Naive thymus-derived CD4-positive, alpha-beta T cell (primary cell): ENCODE data around the gene MLXIP. TPM values are rescaled to one million over a fixed set of nuclear protein-coding genes. Genes with fewer than 3 reads are reported as not detected.
A peak's percentile ranks its signal among the peaks of the same experiment; 100 is the strongest.
"Not testable (repeated sequence)": the region's sequence is repeated elsewhere in the genome, so short reads cannot be mapped to it uniquely, and the experiment has no call there.

ENCODE experiments used
- ATAC-seq: fragments of 150-1000 bp; cut with Tn5 transposase; 2 replicates; pipeline ENCODE4 v1.10.0; 2021; ENCODE audit warnings: mild to moderate bottlenecking, moderate library complexity
- CTCF ChIA-PET: fragments of 350-600 bp; sonication (Branson Sonifier 250); formaldehyde crosslinking; loops from one replicate; lab custom pipeline; 2021; ENCODE audit warnings: antibody characterized with exemption; lab: Charles Lee
- POLR2A ChIA-PET: fragments of 350-600 bp; sonication (Branson Sonifier 250); formaldehyde crosslinking; loops from one replicate; lab custom pipeline; 2021; ENCODE audit warnings: antibody characterized with exemption, inconsistent platforms; lab: Charles Lee
- DNase-seq, 9 donors: peaks; one replicate each; pipeline versions ENCODE4 v3.0.0 to v3.0.0-alpha.2; 2020 to 2022; ENCODE audit warnings: mixed read lengths in 1 of 9
- H3K27ac ChIP-seq: one replicate; pipeline ENCODE4 v1.7.0; 2013; ENCODE audit warnings: mild to moderate bottlenecking, low read depth, low read length, moderate library complexity
- H3K27me3 ChIP-seq, 2 donors: one replicate each; pipeline ENCODE4 v1.7.0; 2013; ENCODE audit warnings: low read length in 2 of 2, mild to moderate bottlenecking in 2 of 2, moderate library complexity in 2 of 2; ENCODE audit not compliant: control insufficient read depth in 2 of 2, insufficient read depth in 2 of 2
- H3K36me3 ChIP-seq, 3 experiments: 1 replicate in 2 of 3; 2 replicates in 1 of 3; pipeline ENCODE4 v1.7.0; 2013; ENCODE audit warnings: low read length in 3 of 3, mild to moderate bottlenecking in 3 of 3, moderate library complexity in 1 of 3; ENCODE audit not compliant: insufficient read depth in 3 of 3, control insufficient read depth in 2 of 3
- H3K4me1 ChIP-seq, 2 donors: one replicate each; pipeline ENCODE4 v1.7.0; 2013; ENCODE audit warnings: low read length in 2 of 2, mild to moderate bottlenecking in 2 of 2, moderate library complexity in 1 of 2; ENCODE audit not compliant: control insufficient read depth in 2 of 2, insufficient read depth in 2 of 2
- H3K4me3 ChIP-seq: 2 replicates; pipeline ENCODE4 v1.7.0; 2013; ENCODE audit warnings: mild to moderate bottlenecking, low read length
- H3K9me3 ChIP-seq, 3 experiments: 1 replicate in 2 of 3; 2 replicates in 1 of 3; pipeline ENCODE4 v1.7.0; 2013; ENCODE audit warnings: low read length in 3 of 3; ENCODE audit not compliant: control insufficient read depth in 2 of 3
- H3K27ac Mint-ChIP-seq, 9 donors: one replicate each; pipeline ENCODE4 v1.8.0; 2020 to 2022; ENCODE audit warnings: mixed read lengths in 9 of 9, mild to moderate bottlenecking in 8 of 9, moderate library complexity in 5 of 9, inconsistent platforms in 2 of 9
- H3K27me3 Mint-ChIP-seq, 5 donors: one replicate each; pipeline ENCODE4 v1.8.0; 2021 to 2022; ENCODE audit warnings: mixed read lengths in 5 of 5, mild to moderate bottlenecking in 1 of 5
- H3K36me3 Mint-ChIP-seq, 5 donors: one replicate each; pipeline ENCODE4 v1.8.0; 2020 to 2022; ENCODE audit warnings: mixed read lengths in 5 of 5, mild to moderate bottlenecking in 3 of 5, inconsistent platforms in 1 of 5
- H3K4me1 Mint-ChIP-seq, 7 donors: one replicate each; pipeline ENCODE4 v1.8.0; 2020 to 2022; ENCODE audit warnings: mixed read lengths in 7 of 7, mild to moderate bottlenecking in 3 of 7, inconsistent platforms in 1 of 7
- H3K4me3 Mint-ChIP-seq, 10 donors: one replicate each; pipeline ENCODE4 v1.8.0; 2020 to 2022; ENCODE audit warnings: mild to moderate bottlenecking in 10 of 10, mixed read lengths in 10 of 10, moderate library complexity in 6 of 10, inconsistent platforms in 2 of 10
- H3K9me3 Mint-ChIP-seq, 11 donors: one replicate each; pipeline ENCODE4 v1.8.0; 2020 to 2022; ENCODE audit warnings: mixed read lengths in 11 of 11, mild to moderate bottlenecking in 4 of 11, inconsistent platforms in 1 of 11, moderate library complexity in 1 of 11
- intact Hi-C, 2 donors: fragments of 100-400 bp; cut with micrococcal nuclease; formaldehyde crosslinking; loops; one replicate each; pipeline ENCODE4 v1.15.1; 2023
- polyA plus RNA-seq, 2 donors: library from polyadenylated mRNA; unstranded; fragments of 300-500 nt; fragmentation: Illumina TruSeq; gene quantifications; one replicate each; pipeline ENCODE4 v1.2.3, GENCODE V29; 2021
- total RNA-seq, 6 experiments: library from RNA in 5 of 6; stranded (reverse) in 5 of 6; gene quantifications; 1 replicate in 5 of 6; 2 replicates in 1 of 6; pipeline ENCODE4 v1.2.3 and lab custom pipeline; 2021 to 2026

MLXIP gene
- total and polyA plus RNA-seq, 7 experiments from 2014 or later, result 17.4 to 123 (median 100) TPM

GRCh38 chr12:122168492-122168891 lies 89.9 kb downstream of the MLXIP start:
- ATAC-seq (no peak), DNase-seq (no peak)
- Histone ChIP-seq H3K36me3 (no peaks in the 10 kb centered on the region), H3K4me1 (peaks cover 0 to 6% of the 10 kb centered on the region in 2 donors), H3K4me3 (no peak overlapping the region), H3K9me3 (no peaks in the 10 kb centered on the region), H3K27ac (no peak overlapping the region), H3K27me3 (no peaks in the 10 kb centered on the region)
- intact Hi-C loops, result no loop called here
- Mint-ChIP-seq H3K4me3 (no peak overlapping the region), H3K9me3 (peaks cover 0 to 2% (median 0%) of the 10 kb centered on the region in 11 donors), H3K27me3 (peaks cover 0 to 6% (median 0%) of the 10 kb centered on the region in 5 donors), H3K36me3 (no peaks in the 10 kb centered on the region), H3K27ac (no peak overlapping the region), H3K4me1 (peaks cover 0 to 7% (median 0%) of the 10 kb centered on the region in 7 donors)
- CTCF ChIA-PET, result interaction anchor here (0.6 kb wide), 1 partner anchor 1025 kb away, joined by 3 read pairs; no protein-coding TSS in a partner anchor
- POLR2A ChIA-PET, result no interaction called here

GRCh38 chr12:122171399-122171798 lies 92.8 kb downstream of the MLXIP start:
- H3K4me3 Mint-ChIP-seq, result no peak overlapping the region
- no peak overlapping the region for H3K27ac Mint-ChIP-seq
- no peaks in the 10 kb centered on the region for H3K36me3 Mint-ChIP-seq
- POLR2A ChIA-PET, result no interaction called here
- DNase-seq (no peak), ATAC-seq (no peak)
- H3K9me3 Mint-ChIP-seq, result no peaks in the 10 kb centered on the region
- Histone ChIP-seq H3K4me3 (no peak overlapping the region), H3K36me3 (no peaks in the 10 kb centered on the region), H3K27ac (no peak overlapping the region), H3K4me1 (peaks cover 0 to 6% of the 10 kb centered on the region in 2 donors), H3K27me3 (no peaks in the 10 kb centered on the region), H3K9me3 (no peaks in the 10 kb centered on the region)
- CTCF ChIA-PET, result no interaction called here
- H3K27me3 Mint-ChIP-seq, result peaks cover 0 to 5% (median 0%) of the 10 kb centered on the region in 5 donors
- H3K4me1 Mint-ChIP-seq, result peaks cover 0 to 7% (median 0%) of the 10 kb centered on the region in 7 donors
- intact Hi-C loops, result no loop called here

- Histone ChIP-seq H3K9me3 (no peaks in the 10 kb centered on the region), H3K27ac (no peak overlapping the region), H3K27me3 (no peaks in the 10 kb centered on the region), H3K36me3 (no peaks in the 10 kb centered on the region), H3K4me1 (no peaks in the 10 kb centered on the region), H3K4me3 (no peak overlapping the region)
- intact Hi-C loops, result no loop called here
- no peak overlapping the region for H3K4me3 Mint-ChIP-seq
- no peak overlapping the region for H3K27ac Mint-ChIP-seq
- no peaks in the 10 kb centered on the region for H3K4me1 Mint-ChIP-seq
- ChIA-PET POLR2A (no interaction called here), CTCF (interaction anchor here (0.6 kb wide), 1 partner anchor 37 kb away, joined by 3 read pairs; no protein-coding TSS in a partner anchor)
- peaks cover 0 to 5% (median 0%) of the 10 kb centered on the region in 5 donors for H3K27me3 Mint-ChIP-seq
- no peak for DNase-seq
- H3K36me3 Mint-ChIP-seq, result no peaks in the 10 kb centered on the region
- no peaks in the 10 kb centered on the region for H3K9me3 Mint-ChIP-seq
- no peak for ATAC-seq
These were observed 93.8 kb downstream of the MLXIP start for GRCh38 chr12:122172262-122172939.

- no peaks in the 10 kb centered on the region for H3K4me1 ChIP-seq
- DNase-seq (no peak), ATAC-seq (no peak)
- H3K27me3 Mint-ChIP-seq, result peaks cover 0 to 5% (median 0%) of the 10 kb centered on the region in 5 donors
- H3K4me1 Mint-ChIP-seq, result peaks cover 0 to 1% (median 0%) of the 10 kb centered on the region in 7 donors
- peak within 1 kb of the TSS in 1 of 9 donors; percentile 26 for H3K27ac Mint-ChIP-seq
- H3K4me3 ChIP-seq, result no peak within 1 kb of the TSS
- H3K4me3 Mint-ChIP-seq, result no peak within 1 kb of the TSS
- no peaks in the 10 kb centered on the region for H3K9me3 Mint-ChIP-seq
- no peak within 1 kb of the TSS for H3K27ac ChIP-seq
- intact Hi-C loops, result no loop called here
- POLR2A ChIA-PET, result no interaction called here
- no peaks in the 10 kb centered on the region for H3K27me3 ChIP-seq
- H3K36me3 Mint-ChIP-seq, result no peaks in the 10 kb centered on the region
- H3K36me3 ChIP-seq, result no peaks in the 10 kb centered on the region
- CTCF ChIA-PET, result no interaction called here
- H3K9me3 ChIP-seq, result no peaks in the 10 kb centered on the region
These were observed 95.7 kb downstream of the MLXIP start, which contains the start of gene IL31 for GRCh38 chr12:122174155-122174845. Gene IL31, minus strand, starts transcription at chr12:122174221. Its CDS starts 49 bp downstream, at chr12:122174172.

- CTCF ChIA-PET, H3K36me3 ChIP-seq, ATAC-seq, H3K27me3 ChIP-seq, H3K4me1 ChIP-seq, H3K9me3 ChIP-seq, H3K27me3 Mint-ChIP-seq, H3K4me1 Mint-ChIP-seq, H3K27ac Mint-ChIP-seq, H3K9me3 Mint-ChIP-seq, H3K4me3 Mint-ChIP-seq, intact Hi-C loops, H3K36me3 Mint-ChIP-seq, H3K4me3 ChIP-seq, H3K27ac ChIP-seq, POLR2A ChIA-PET, DNase-seq: not testable (repeated sequence)
These were observed 97.9 kb downstream of the MLXIP start for GRCh38 chr12:122176473-122176872.

- Histone ChIP-seq H3K36me3 (no peaks in the 10 kb centered on the region), H3K27ac (no peak within 1 kb of the TSS), H3K9me3 (no peaks in the 10 kb centered on the region), H3K4me3 (peak within 1 kb of the TSS; percentile 50), H3K4me1 (peaks cover 0 to 3% of the 10 kb centered on the region in 2 donors), H3K27me3 (no peaks in the 10 kb centered on the region)
- intact Hi-C loops, result no loop called here
- Mint-ChIP-seq H3K9me3 (no peaks in the 10 kb centered on the region), H3K4me3 (peak within 1 kb of the TSS; percentile 72 to 85 (median 80)), H3K36me3 (no peaks in the 10 kb centered on the region), H3K27ac (peak within 1 kb of the TSS in 4 of 9 donors; percentile 21 to 46 (median 39)), H3K4me1 (peaks cover 0 to 13% (median 8%) of the 10 kb centered on the region in 7 donors), H3K27me3 (peaks cover 0 to 26% (median 0%) of the 10 kb centered on the region in 5 donors)
- ChIA-PET CTCF (interaction anchor here (1.2 kb wide), 1 partner anchor 16 kb away, joined by 3 read pairs; no protein-coding TSS in a partner anchor), POLR2A (no interaction called here)
- peak; percentile 80 for ATAC-seq
- DNase-seq, result peak in 7 of 9 donors; percentile 26 to 41 (median 35)
These were observed 104.5 kb downstream of the MLXIP start, which contains the start of gene LRRC43 for GRCh38 chr12:122182887-122183587. Gene LRRC43, plus strand, starts transcription at chr12:122183123. Its CDS starts 22 bp downstream, at chr12:122183145.
